ENCODE results near the gene MAN1A2. TPM values are rescaled to one million over a fixed set of nuclear protein-coding genes. Genes with fewer than 3 reads are reported as not detected.
A peak's percentile ranks its signal among the peaks of the same experiment; 100 is the strongest.

MAN1A2 gene
- total and polyA plus RNA-seq, 5 donors from 2014 or later, result 27.2 to 113 (median 43.8) TPM

DNA sequence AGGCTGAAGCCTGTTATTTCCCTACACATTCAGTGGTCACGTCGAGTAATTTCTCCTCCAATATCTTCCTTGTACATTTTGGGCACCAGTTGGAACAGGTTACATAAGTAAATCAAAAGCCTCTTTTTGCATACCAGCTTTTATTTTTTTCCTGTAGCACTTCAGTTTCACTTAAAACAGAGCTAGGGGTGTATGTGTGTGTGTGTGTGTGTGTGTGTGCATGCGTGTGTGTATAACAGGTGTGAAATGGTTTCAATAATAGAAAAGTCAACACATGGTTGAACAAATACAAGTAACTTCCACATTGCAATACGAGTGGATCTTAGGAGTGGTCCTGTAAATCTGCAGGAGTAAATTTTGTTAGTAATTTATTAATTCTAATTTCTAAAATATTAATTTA lies 3.0 kb upstream of the MAN1A2 start:
- Mint-ChIP-seq H3K36me3 (no peaks in the 10 kb centered on the region), H3K27me3 (no peaks in the 10 kb centered on the region), H3K4me1 (peaks cover 47 to 69% (median 58%) of the 10 kb centered on the region in 4 donors), H3K4me3 (peak overlapping the region; percentile 4 to 70 (median 49)), H3K9me3 (peaks cover 0 to 4% (median 1%) of the 10 kb centered on the region in 7 donors), H3K27ac (peak overlapping the region; percentile 38 to 91 (median 88))
- no peak for ATAC-seq (ENCODE audit: low read depth in 2 of 2)
- peaks cover 75% of the 10 kb centered on the region for H3K4me1 ChIP-seq (ENCODE audit: control insufficient read depth, insufficient read depth, low read length, poor library complexity, severe bottlenecking)
- H3K27ac ChIP-seq (ENCODE audit: insufficient read depth, low read length, poor library complexity, severe bottlenecking), result peak overlapping the region; percentile 90
- H3K4me3 ChIP-seq (ENCODE audit: low read depth, low read length), result no peak overlapping the region
- DNase-seq, result peak in 1 of 3 donors; percentile 35
- no peaks in the 10 kb centered on the region for H3K27me3 ChIP-seq (ENCODE audit: control insufficient read depth, insufficient read depth, low read length)
- no peaks in the 10 kb centered on the region for H3K36me3 ChIP-seq (ENCODE audit: control insufficient read depth, insufficient read depth, low read length)
- no peaks in the 10 kb centered on the region for H3K9me3 ChIP-seq (ENCODE audit: control insufficient read depth in 2 of 2, low read length in 2 of 2)

DNA sequence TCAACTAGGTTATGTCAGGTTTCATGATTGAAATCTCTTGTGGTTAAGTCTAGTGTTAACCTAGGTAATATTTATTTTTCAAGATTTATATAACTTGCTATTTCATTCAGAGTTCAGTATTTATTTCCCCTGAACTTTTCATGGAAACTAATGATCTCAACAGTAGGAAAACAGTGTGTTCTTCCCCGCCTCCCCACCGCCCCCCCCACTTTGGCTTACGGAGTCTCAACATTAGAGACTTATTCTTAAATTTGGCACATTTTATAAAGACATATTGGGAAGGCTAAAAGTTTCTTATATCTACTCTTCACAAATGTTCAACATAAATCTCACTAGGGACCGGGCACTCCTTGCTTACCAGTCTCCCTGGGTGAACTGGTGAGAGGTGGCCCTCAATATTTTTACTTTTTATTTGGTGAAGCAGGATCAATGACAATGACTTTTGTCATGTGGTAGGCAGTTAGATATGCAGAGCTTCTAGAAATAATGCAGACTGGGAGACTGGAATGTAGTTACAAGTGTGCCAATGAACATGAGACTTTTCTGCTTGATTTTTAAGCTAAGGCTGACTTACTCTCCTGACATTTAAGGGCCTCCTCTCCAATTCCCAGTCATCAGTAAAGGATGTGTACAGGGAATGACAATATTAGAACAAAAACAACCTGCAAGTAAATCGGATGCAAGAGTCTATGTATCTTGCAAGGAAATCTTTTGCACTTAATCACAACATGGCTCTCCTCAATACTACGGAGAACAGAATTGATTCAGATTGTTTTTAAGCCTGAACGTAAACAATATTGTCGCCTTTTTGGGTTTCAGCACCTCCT lies 1.7 kb upstream of the MAN1A2 start:
- Histone ChIP-seq H3K27ac (ENCODE audit: insufficient read depth, low read length, poor library complexity, severe bottlenecking) (peak overlapping the region; percentile 90), H3K27me3 (ENCODE audit: control insufficient read depth, insufficient read depth, low read length) (no peaks in the 10 kb centered on the region), H3K36me3 (ENCODE audit: control insufficient read depth, insufficient read depth, low read length) (no peaks in the 10 kb centered on the region), H3K4me3 (ENCODE audit: low read depth, low read length) (peak overlapping the region; percentile 90), H3K4me1 (ENCODE audit: control insufficient read depth, insufficient read depth, low read length, poor library complexity, severe bottlenecking) (peaks cover 76% of the 10 kb centered on the region), H3K9me3 (ENCODE audit: control insufficient read depth in 2 of 2, low read length in 2 of 2) (no peaks in the 10 kb centered on the region)
- DNase-seq (peak in 1 of 3 donors; percentile 39), ATAC-seq (ENCODE audit: low read depth in 2 of 2) (no peak)
- peaks cover 0 to 4% (median 0%) of the 10 kb centered on the region in 7 donors for H3K9me3 Mint-ChIP-seq
- peaks cover 44 to 66% (median 53%) of the 10 kb centered on the region in 4 donors for H3K4me1 Mint-ChIP-seq
- peak overlapping the region; percentile 93 to 98 (median 96) for H3K27ac Mint-ChIP-seq
- no peaks in the 10 kb centered on the region for H3K27me3 Mint-ChIP-seq
- peak overlapping the region; percentile 97 to 99 (median 98) for H3K4me3 Mint-ChIP-seq
- H3K36me3 Mint-ChIP-seq, result no peaks in the 10 kb centered on the region

DNA sequence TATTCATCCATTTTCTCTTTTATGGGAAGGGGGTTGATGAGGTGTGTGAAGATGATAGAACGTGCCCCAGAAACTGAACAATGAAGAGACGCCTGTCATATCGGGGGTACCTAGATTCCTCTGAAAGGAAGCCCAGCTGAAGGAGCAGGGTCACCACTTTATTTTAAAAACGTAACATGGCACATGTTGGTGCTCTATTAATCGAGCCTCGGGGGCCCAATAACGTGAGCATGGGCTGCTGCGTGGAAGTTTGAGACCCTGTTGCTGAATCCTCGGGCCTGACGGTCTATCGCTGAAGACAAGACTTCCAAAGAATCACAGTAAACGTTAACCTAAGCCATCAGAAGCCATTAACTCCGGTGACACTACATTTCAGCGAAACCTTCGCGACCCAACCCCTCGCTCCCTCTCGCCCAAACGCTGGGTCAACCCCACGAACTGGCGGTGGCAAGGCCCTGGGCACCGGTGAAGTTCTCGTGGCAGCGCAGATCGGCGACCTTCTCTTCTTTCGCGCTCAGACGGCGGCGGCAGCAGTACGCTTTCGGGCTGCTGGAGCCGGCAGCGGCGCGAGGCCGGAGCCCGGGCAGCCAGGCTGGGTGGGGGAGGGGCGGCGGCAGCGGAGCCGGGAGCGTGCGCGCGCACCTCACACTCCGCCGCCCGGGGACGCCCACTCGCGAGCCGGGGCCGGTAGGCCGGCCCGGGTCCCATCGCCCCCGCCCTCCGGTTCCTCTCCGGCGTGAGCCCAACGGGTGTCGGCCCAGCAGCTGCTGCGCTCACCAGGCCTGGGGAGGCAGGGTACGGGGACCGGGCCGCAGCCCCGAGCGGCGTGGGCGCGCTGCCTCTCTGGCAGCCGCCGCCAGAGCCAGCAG lies 838 bp upstream of the MAN1A2 start:
- no peaks in the 10 kb centered on the region for H3K27me3 ChIP-seq (ENCODE audit: control insufficient read depth, insufficient read depth, low read length)
- Mint-ChIP-seq H3K4me1 (peaks cover 45 to 67% (median 52%) of the 10 kb centered on the region in 4 donors), H3K9me3 (no peaks in the 10 kb centered on the region), H3K27me3 (no peaks in the 10 kb centered on the region), H3K4me3 (peak overlapping the region; percentile 97 to 99 (median 98)), H3K36me3 (no peaks in the 10 kb centered on the region), H3K27ac (peak overlapping the region; percentile 93 to 98 (median 96))
- H3K36me3 ChIP-seq (ENCODE audit: control insufficient read depth, insufficient read depth, low read length), result no peaks in the 10 kb centered on the region
- no peaks in the 10 kb centered on the region for H3K9me3 ChIP-seq (ENCODE audit: control insufficient read depth in 2 of 2, low read length in 2 of 2)
- H3K27ac ChIP-seq (ENCODE audit: insufficient read depth, low read length, poor library complexity, severe bottlenecking), result peak overlapping the region; percentile 90
- DNase-seq (peak; percentile 76 to 83 (median 80)), ATAC-seq (ENCODE audit: low read depth in 2 of 2) (peak; percentile 54 to 62)
- H3K4me1 ChIP-seq (ENCODE audit: control insufficient read depth, insufficient read depth, low read length, poor library complexity, severe bottlenecking), result peaks cover 79% of the 10 kb centered on the region
- peak overlapping the region; percentile 90 for H3K4me3 ChIP-seq (ENCODE audit: low read depth, low read length)

DNA sequence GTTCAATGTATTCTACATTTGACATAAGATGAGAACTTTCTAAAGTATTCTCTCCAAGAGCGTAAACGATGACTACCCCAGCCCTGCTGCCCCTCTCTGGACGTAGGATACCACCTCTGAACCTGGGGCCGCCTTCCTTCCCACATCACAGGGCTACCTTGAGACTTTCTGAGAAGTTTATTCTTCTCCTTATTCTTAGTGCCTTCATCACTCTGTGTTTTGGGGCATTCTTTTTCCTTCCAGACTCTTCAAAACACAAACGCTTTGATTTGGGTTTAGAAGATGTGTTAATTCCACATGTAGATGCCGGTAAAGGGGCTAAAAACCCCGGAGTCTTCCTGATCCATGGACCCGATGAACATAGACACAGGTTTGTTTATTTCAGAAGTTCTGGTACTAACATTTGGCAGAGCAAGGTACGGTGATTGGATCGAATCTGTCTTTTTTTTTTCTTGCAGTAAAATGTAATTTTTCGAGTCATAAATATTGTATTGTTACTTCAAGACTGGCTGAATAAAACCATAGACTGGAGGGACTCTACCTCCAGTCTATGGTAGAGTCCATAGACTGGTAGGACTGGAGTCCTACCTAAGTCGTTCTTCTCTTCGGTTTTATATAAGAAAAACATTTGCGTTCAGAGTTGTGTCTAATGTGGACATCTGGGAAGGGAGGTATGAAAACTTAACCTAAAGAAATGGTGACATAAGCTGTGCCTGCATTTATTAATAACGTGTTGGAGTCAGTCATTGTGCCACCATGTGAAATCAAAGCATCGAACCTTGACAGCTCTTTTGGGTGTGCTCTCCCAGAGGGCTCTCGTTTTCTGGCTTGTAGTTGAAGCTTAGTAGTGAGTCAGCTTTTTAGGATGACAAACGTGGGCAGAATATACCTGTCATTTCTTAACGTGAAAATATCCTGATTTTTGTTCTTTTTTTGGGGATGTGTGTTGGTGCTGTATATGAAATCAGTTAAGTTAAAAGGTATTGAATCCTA lies 1.2 kb downstream of the MAN1A2 start:
- H3K27me3 Mint-ChIP-seq, result no peaks in the 10 kb centered on the region

DNA sequence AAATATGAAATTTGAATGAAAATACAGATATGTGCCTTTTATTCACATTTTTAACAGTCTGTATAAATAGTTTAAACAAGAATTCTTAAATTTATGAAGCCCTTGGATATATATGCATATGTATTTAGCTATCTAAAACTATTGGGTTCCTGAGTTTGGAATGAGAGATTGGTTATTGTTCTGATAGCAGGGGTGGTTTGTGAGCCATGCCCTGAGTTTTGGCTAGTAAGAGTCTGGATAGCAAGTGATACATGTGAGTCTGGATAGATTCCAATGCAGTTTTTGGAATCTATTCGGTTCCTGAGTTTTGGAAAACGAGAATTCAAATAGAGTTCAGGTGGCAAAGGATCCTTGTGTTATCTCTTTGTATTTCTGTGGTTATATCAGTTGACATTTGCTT lies 2.8 kb downstream of the MAN1A2 start:
- Mint-ChIP-seq H3K27me3 (no peaks in the 10 kb centered on the region), H3K36me3 (no peaks in the 10 kb centered on the region), H3K27ac (peak overlapping the region; percentile 39 to 80 (median 57)), H3K4me1 (peaks cover 50 to 75% (median 56%) of the 10 kb centered on the region in 4 donors), H3K4me3 (peak overlapping the region; percentile 86 to 97 (median 94)), H3K9me3 (peaks cover 0 to 2% (median 0%) of the 10 kb centered on the region in 7 donors)
- Histone ChIP-seq H3K27ac (ENCODE audit: insufficient read depth, low read length, poor library complexity, severe bottlenecking) (no peak overlapping the region), H3K9me3 (ENCODE audit: control insufficient read depth in 2 of 2, low read length in 2 of 2) (no peaks in the 10 kb centered on the region), H3K4me3 (ENCODE audit: low read depth, low read length) (peak overlapping the region; percentile 92), H3K27me3 (ENCODE audit: control insufficient read depth, insufficient read depth, low read length) (no peaks in the 10 kb centered on the region), H3K36me3 (ENCODE audit: control insufficient read depth, insufficient read depth, low read length) (no peaks in the 10 kb centered on the region), H3K4me1 (ENCODE audit: control insufficient read depth, insufficient read depth, low read length, poor library complexity, severe bottlenecking) (peaks cover 73% of the 10 kb centered on the region)
- DNase-seq, result no peak
- ATAC-seq (ENCODE audit: low read depth in 2 of 2), result no peak

More for the DNA sequence above, 1.2 kb downstream of the MAN1A2 start:
- Histone ChIP-seq H3K4me1 (ENCODE audit: control insufficient read depth, insufficient read depth, low read length, poor library complexity, severe bottlenecking) (peaks cover 76% of the 10 kb centered on the region), H3K9me3 (ENCODE audit: control insufficient read depth in 2 of 2, low read length in 2 of 2) (no peaks in the 10 kb centered on the region), H3K27ac (ENCODE audit: insufficient read depth, low read length, poor library complexity, severe bottlenecking) (peak overlapping the region; percentile 90), H3K4me3 (ENCODE audit: low read depth, low read length) (peak overlapping the region; percentile 92), H3K27me3 (ENCODE audit: control insufficient read depth, insufficient read depth, low read length) (no peaks in the 10 kb centered on the region), H3K36me3 (ENCODE audit: control insufficient read depth, insufficient read depth, low read length) (no peaks in the 10 kb centered on the region)
- peak in 2 of 3 donors; percentile 24 to 62 for DNase-seq
- peak overlapping the region; percentile 89 to 95 (median 94) for H3K27ac Mint-ChIP-seq
- H3K36me3 Mint-ChIP-seq, result no peaks in the 10 kb centered on the region
- H3K4me3 Mint-ChIP-seq, result peak overlapping the region; percentile 90 to 97 (median 94)
- no peak for ATAC-seq (ENCODE audit: low read depth in 2 of 2)
- H3K9me3 Mint-ChIP-seq, result peaks cover 0 to 2% (median 0%) of the 10 kb centered on the region in 7 donors
- peaks cover 48 to 72% (median 55%) of the 10 kb centered on the region in 4 donors for H3K4me1 Mint-ChIP-seq

DNA sequence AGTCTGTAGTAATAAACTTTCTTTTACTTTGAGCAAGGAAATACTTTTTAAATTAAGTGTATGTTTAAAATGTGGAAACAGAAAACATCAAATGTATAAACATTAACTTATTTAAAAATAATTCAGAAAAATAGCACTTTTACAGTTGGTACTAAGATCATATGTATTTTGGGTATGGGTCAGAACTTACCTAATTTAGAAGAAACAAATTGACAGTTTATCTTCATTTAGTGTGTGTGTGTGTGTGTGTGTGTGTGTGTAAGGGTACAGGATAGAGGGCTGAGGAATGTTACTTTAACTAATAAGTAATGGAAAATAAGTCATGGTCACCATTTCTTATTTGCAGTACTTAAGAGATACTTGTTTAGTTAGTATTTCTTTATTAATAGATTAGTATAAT lies 3.3 kb downstream of the MAN1A2 start:
- Mint-ChIP-seq H3K4me3 (peak overlapping the region; percentile 86 to 97 (median 94)), H3K27ac (peak overlapping the region in 2 of 3 donors; percentile 49 to 80), H3K9me3 (peaks cover 0 to 2% (median 0%) of the 10 kb centered on the region in 7 donors), H3K27me3 (no peaks in the 10 kb centered on the region), H3K4me1 (peaks cover 50 to 72% (median 54%) of the 10 kb centered on the region in 4 donors), H3K36me3 (no peaks in the 10 kb centered on the region)
- Histone ChIP-seq H3K9me3 (ENCODE audit: control insufficient read depth in 2 of 2, low read length in 2 of 2) (no peaks in the 10 kb centered on the region), H3K36me3 (ENCODE audit: control insufficient read depth, insufficient read depth, low read length) (no peaks in the 10 kb centered on the region), H3K4me3 (ENCODE audit: low read depth, low read length) (peak overlapping the region; percentile 92), H3K27ac (ENCODE audit: insufficient read depth, low read length, poor library complexity, severe bottlenecking) (no peak overlapping the region), H3K27me3 (ENCODE audit: control insufficient read depth, insufficient read depth, low read length) (no peaks in the 10 kb centered on the region), H3K4me1 (ENCODE audit: control insufficient read depth, insufficient read depth, low read length, poor library complexity, severe bottlenecking) (peaks cover 70% of the 10 kb centered on the region)
- ATAC-seq (ENCODE audit: low read depth in 2 of 2), result no peak
- DNase-seq, result no peak

All from CD4-positive, CD25-positive, alpha-beta regulatory T cell (primary cell).